K562 (cell line): Measurements from ENCODE around the gene PCK2. TPM values are rescaled to one million over a fixed set of nuclear protein-coding genes. Genes with fewer than 3 reads are reported as not detected.

Source experiments
- BCOR ChIP-seq: fragments of 450-650 bp; IDR thresholded peaks from 2 replicates; pipeline ENCODE4 v1.6.1; 2016
- DMBX1 ChIP-seq: fragments of 250-450 bp; sonication (Bioruptor Pico); IDR thresholded peaks from 2 replicates; pipeline ENCODE4 v1.8.0; 2022; ENCODE audit warnings: inconsistent platforms, mild to moderate bottlenecking, moderate library complexity, borderline replicate concordance
- ID3 ChIP-seq, 2 experiments: fragments of 250-450 bp in 1 of 2; fragments of 450-650 bp in 1 of 2; sonication (Bioruptor Pico) in 1 of 2; IDR thresholded peaks; 2 replicates each; pipeline versions ENCODE4 v1.6.1 to v1.8.0; 2016 to 2021; ENCODE audit warnings: mild to moderate bottlenecking in 2 of 2, moderate library complexity in 2 of 2, missing compliant biosample characterization in 1 of 2, missing genetic modification characterization in 1 of 2
- PRDM10 ChIP-seq: fragments of 450-650 bp; IDR thresholded peaks from 2 replicates; pipeline ENCODE4 v1.6.1; 2018; ENCODE audit not compliant: partially characterized antibody
- SRSF1 ChIP-seq: fragments of 200-400 bp; formaldehyde crosslinking; IDR thresholded peaks from 2 replicates; pipeline ENCODE4 v1.6.1; 2017; ENCODE audit warnings: mild to moderate bottlenecking, low read depth, low read length, moderate library complexity
- TAF15 ChIP-seq: fragments of 200-400 bp; formaldehyde crosslinking; IDR thresholded peaks from 2 replicates; pipeline ENCODE4 v1.6.1; 2017; ENCODE audit warnings: mild to moderate bottlenecking, low read depth, low read length, moderate library complexity
- TAF9B ChIP-seq: fragments of 450-650 bp; IDR thresholded peaks from 2 replicates; pipeline ENCODE4 v1.6.1; 2018; ENCODE audit warnings: mild to moderate bottlenecking; ENCODE audit not compliant: partially characterized antibody
- THRB ChIP-seq: fragments of 450-650 bp; formaldehyde crosslinking; conservative IDR thresholded peaks from 2 replicates; pipeline ENCODE4 v1.4.0; 2022; ENCODE audit warnings: mild to moderate bottlenecking, missing genetic modification characterization
- ZNF277 ChIP-seq: fragments of 250-450 bp; sonication (Bioruptor Pico); IDR thresholded peaks from 2 replicates; pipeline ENCODE4 v1.8.0; 2022; ENCODE audit warnings: inconsistent platforms, mild to moderate bottlenecking, moderate library complexity, borderline replicate concordance
- polyA plus RNA-seq, 8 experiments: library from polyadenylated mRNA; depleted of rRNA in 4 of 8; stranded (reverse) in 5 of 8; unstranded in 3 of 8; fragments of >200 nt; fragmentation: Nextera tagmentation in 2 of 8; fragmentation: Illumina TruSeq in 1 of 8; extraction: Ambion mirVana in 2 of 8; extraction: Trizol in 1 of 8; gene quantifications; 2 replicates each; pipeline versions ENCODE4 v1.2.1 to v1.2.3, GENCODE V29; 2011 to 2014; ENCODE audit warnings: inconsistent platforms in 1 of 8, missing spikeins in 1 of 8
- total RNA-seq, 7 experiments: library from RNA; depleted of rRNA in 6 of 7; stranded (reverse); fragments of >200 nt in 6 of 7; fragmentation: Illumina TruSeq in 2 of 7; extraction: Trizol in 2 of 7; gene quantifications; 2 replicates each; pipeline versions ENCODE4 v1.2.1 to v1.2.3, GENCODE V29; 2011 to 2021; ENCODE audit warnings: low replicate concordance in 1 of 7

Gene PCK2
- total and polyA plus RNA-seq, 9 of the 15 experiments (the other 6 are each of a cell fraction or from before 2014, with no cell fraction given) = 3.3 to 60.9 (median 30.4) TPM

GRCh38 chr14:24062216-24062980 lies 31.7 kb upstream of the PCK2 start (continued):
- no peak for TF ChIP-seq THRB (CRISPR knock-in tag)
- TF ChIP-seq TAF15 = no peak
- TF ChIP-seq PRDM10 = no peak
- no peak for TF ChIP-seq BCOR
- no peak for TF ChIP-seq TAF9B
- TF ChIP-seq ZNF277 (CRISPR knock-in tag) = no peak
- no peak for TF ChIP-seq ID3 (CRISPR knock-in tag; IDR thresholded peaks at IDR 0.05)
- TF ChIP-seq ID3 (tag; IDR thresholded peaks at IDR 0.05) = no peak
- TF ChIP-seq DMBX1 (CRISPR knock-in tag) = no peak
- no peak for TF ChIP-seq SRSF1
